Ishikawa (cell line): ENCODE data around the gene ADGRG3.

Source experiments
- CEBPB ChIP-seq: IDR thresholded peaks from 2 replicates; pipeline ENCODE4 v1.6.1; 2012
- CREB1 ChIP-seq: IDR thresholded peaks from 2 replicates; pipeline ENCODE4 v1.6.1; 2012; ENCODE audit warnings: low read depth
- EGR1 ChIP-seq: IDR thresholded peaks from 2 replicates; pipeline ENCODE4 v1.6.1; 2012
- EP300 ChIP-seq: IDR thresholded peaks from 2 replicates; pipeline ENCODE4 v1.6.1; 2012; ENCODE audit warnings: borderline replicate concordance
- FOXM1 ChIP-seq: IDR thresholded peaks from 2 replicates; pipeline ENCODE4 v1.6.1; 2012; ENCODE audit warnings: low read depth, borderline replicate concordance
- NFIC ChIP-seq: IDR thresholded peaks from 2 replicates; pipeline ENCODE4 v1.6.1; 2012
- RAD21 ChIP-seq: IDR thresholded peaks from 2 replicates; pipeline ENCODE4 v1.6.1; 2012; ENCODE audit warnings: low read depth
- TAF1 ChIP-seq: IDR thresholded peaks from 2 replicates; pipeline ENCODE4 v1.6.1; 2012; ENCODE audit warnings: low read depth, mild to moderate bottlenecking
- TCF12 ChIP-seq: IDR thresholded peaks from 2 replicates; pipeline ENCODE4 v1.6.1; 2012; ENCODE audit warnings: low read depth
- TEAD4 ChIP-seq: IDR thresholded peaks from 2 replicates; pipeline ENCODE4 v1.6.1; 2012
- YY1 ChIP-seq: IDR thresholded peaks from 2 replicates; pipeline ENCODE4 v1.6.1; 2012; ENCODE audit warnings: low read depth
- ZBTB7A ChIP-seq: IDR thresholded peaks from 2 replicates; pipeline ENCODE4 v1.6.1; 2012; ENCODE audit warnings: low read depth
- TF ChIP-seq, protein P1 (sequence below): IDR thresholded peaks from 2 replicates; pipeline ENCODE4 v1.6.1; 2012
- TF ChIP-seq, protein P2 (sequence below): IDR thresholded peaks from 2 replicates; pipeline ENCODE4 v1.6.1; 2012; ENCODE audit warnings: low read depth, mild to moderate bottlenecking
- TF ChIP-seq, protein P3 (sequence below): IDR thresholded peaks from 2 replicates; pipeline ENCODE4 v1.6.1; 2012

Gene ADGRG3

DNA sequence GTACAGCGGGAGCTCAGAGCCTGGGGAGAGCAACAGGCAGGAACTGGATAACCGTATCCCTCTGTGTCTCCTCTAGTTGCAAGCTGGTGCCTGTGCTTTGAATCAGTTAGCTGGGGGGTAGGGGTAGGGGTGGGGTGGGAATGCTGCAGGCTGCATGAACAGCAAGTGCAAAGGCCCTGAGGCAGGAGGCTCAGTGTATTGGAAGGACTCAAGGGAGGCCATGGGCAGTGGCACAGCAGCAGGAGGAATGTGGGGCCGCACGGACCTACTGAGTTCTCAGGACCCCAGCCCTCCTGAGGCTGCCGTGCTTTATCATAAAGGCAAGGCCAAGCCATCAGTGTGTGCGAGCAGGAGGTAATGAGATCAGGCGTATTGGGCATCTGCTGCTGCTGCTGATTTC is 70.7 kb downstream of the ADGRG3 start:
- no peak for TF ChIP-seq ZBTB7A
- TF ChIP-seq, protein P1, sequence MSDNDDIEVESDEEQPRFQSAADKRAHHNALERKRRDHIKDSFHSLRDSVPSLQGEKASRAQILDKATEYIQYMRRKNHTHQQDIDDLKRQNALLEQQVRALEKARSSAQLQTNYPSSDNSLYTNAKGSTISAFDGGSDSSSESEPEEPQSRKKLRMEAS, result no peak
- TF ChIP-seq RAD21, result no peak
- TF ChIP-seq, protein P2, sequence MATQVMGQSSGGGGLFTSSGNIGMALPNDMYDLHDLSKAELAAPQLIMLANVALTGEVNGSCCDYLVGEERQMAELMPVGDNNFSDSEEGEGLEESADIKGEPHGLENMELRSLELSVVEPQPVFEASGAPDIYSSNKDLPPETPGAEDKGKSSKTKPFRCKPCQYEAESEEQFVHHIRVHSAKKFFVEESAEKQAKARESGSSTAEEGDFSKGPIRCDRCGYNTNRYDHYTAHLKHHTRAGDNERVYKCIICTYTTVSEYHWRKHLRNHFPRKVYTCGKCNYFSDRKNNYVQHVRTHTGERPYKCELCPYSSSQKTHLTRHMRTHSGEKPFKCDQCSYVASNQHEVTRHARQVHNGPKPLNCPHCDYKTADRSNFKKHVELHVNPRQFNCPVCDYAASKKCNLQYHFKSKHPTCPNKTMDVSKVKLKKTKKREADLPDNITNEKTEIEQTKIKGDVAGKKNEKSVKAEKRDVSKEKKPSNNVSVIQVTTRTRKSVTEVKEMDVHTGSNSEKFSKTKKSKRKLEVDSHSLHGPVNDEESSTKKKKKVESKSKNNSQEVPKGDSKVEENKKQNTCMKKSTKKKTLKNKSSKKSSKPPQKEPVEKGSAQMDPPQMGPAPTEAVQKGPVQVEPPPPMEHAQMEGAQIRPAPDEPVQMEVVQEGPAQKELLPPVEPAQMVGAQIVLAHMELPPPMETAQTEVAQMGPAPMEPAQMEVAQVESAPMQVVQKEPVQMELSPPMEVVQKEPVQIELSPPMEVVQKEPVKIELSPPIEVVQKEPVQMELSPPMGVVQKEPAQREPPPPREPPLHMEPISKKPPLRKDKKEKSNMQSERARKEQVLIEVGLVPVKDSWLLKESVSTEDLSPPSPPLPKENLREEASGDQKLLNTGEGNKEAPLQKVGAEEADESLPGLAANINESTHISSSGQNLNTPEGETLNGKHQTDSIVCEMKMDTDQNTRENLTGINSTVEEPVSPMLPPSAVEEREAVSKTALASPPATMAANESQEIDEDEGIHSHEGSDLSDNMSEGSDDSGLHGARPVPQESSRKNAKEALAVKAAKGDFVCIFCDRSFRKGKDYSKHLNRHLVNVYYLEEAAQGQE, result no peak
- no peak for TF ChIP-seq TCF12
- TF ChIP-seq TAF1, result no peak
- no peak for TF ChIP-seq NFIC
- no peak for TF ChIP-seq EGR1
- TF ChIP-seq CEBPB, result no peak
- TF ChIP-seq YY1, result no peak
- TF ChIP-seq FOXM1, result no peak
- no peak for TF ChIP-seq TEAD4
- TF ChIP-seq, protein P3, sequence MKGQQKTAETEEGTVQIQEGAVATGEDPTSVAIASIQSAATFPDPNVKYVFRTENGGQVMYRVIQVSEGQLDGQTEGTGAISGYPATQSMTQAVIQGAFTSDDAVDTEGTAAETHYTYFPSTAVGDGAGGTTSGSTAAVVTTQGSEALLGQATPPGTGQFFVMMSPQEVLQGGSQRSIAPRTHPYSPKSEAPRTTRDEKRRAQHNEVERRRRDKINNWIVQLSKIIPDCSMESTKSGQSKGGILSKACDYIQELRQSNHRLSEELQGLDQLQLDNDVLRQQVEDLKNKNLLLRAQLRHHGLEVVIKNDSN, result no peak
- TF ChIP-seq CREB1, result no peak
- TF ChIP-seq EP300, result no peak
